VCaP (cell line): ENCODE results near the gene STAMBPL1.

Experiments
- H3K27ac ChIP-seq: fragments of 450-650 bp; 2 replicates; pipeline ENCODE4 v1.5.1; 2017
- TF ChIP-seq, protein P1 (sequence below): fragments of 450-650 bp; conservative IDR thresholded peaks from 2 replicates; pipeline ENCODE4 v1.5.1; 2017; ENCODE audit warnings: mild to moderate bottlenecking, moderate library complexity

STAMBPL1 gene

GRCh38 chr10:88903715-88904114 lies 23.7 kb downstream of the STAMBPL1 start:
- H3K27ac ChIP-seq: no peak overlapping the region
- TF ChIP-seq, protein P1, sequence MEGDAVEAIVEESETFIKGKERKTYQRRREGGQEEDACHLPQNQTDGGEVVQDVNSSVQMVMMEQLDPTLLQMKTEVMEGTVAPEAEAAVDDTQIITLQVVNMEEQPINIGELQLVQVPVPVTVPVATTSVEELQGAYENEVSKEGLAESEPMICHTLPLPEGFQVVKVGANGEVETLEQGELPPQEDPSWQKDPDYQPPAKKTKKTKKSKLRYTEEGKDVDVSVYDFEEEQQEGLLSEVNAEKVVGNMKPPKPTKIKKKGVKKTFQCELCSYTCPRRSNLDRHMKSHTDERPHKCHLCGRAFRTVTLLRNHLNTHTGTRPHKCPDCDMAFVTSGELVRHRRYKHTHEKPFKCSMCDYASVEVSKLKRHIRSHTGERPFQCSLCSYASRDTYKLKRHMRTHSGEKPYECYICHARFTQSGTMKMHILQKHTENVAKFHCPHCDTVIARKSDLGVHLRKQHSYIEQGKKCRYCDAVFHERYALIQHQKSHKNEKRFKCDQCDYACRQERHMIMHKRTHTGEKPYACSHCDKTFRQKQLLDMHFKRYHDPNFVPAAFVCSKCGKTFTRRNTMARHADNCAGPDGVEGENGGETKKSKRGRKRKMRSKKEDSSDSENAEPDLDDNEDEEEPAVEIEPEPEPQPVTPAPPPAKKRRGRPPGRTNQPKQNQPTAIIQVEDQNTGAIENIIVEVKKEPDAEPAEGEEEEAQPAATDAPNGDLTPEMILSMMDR: no peak

DNA sequence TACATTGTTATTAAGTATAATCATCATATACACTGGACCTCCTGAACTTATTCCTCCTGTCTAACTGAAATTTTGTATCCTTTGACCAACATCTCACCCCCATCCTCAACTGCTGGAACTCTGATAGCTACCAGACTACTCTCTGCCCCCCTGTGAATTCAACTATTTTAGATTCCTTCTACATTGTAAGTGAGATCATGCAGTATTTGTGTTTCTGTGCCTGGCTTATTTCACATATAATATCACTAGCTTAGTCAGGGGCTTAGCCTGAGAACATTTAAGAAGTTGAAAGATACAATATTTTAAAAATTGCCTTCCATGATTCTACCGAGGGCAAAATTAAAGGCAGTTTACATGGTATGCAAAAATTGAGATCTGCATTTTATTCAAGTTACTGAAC lies 26.9 kb downstream of the STAMBPL1 start:
- TF ChIP-seq, protein P1: no peak
- H3K27ac ChIP-seq: no peak overlapping the region

GRCh38 chr10:88908194-88908593 lies 28.1 kb downstream of the STAMBPL1 start:
- TF ChIP-seq, protein P1: no peak
- H3K27ac ChIP-seq: no peak overlapping the region

GRCh38 chr10:88911116-88911515 lies 31.1 kb downstream of the STAMBPL1 start:
- TF ChIP-seq, protein P1: no peak
- H3K27ac ChIP-seq: peak overlapping the region; percentile 88; the same call in 1 of the 2 replicates

- TF ChIP-seq, protein P1: no peak
Observed at GRCh38 chr10:88911851-88912250, 31.8 kb downstream of the STAMBPL1 start.

GRCh38 chr10:88913127-88913526 lies 33.1 kb downstream of the STAMBPL1 start:
- H3K27ac ChIP-seq: peak overlapping the region; percentile 88
- TF ChIP-seq, protein P1: no peak

More at GRCh38 chr10:88911851-88912250, 31.8 kb downstream of the STAMBPL1 start:
- H3K27ac ChIP-seq: peak overlapping the region; percentile 88

DNA sequence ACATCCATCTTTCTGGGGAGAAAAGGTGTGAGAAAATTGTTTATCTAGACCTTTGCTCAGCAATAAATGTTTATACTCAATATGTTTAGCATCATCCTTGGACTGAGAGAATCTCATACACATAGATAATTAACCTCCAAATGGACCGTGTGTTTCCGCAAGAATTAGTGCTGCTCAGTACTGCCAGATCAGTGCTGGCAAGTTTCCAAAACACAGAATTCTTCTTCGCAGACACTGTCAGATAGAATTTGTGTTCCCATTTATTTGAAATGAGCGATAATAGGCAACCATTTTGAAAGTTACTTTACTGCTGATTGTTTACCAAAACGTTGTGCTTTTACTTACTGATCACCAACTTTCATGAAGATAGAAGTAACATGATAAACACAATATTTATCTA lies 33.7 kb downstream of the STAMBPL1 start:
- peak overlapping the region; percentile 88 for H3K27ac ChIP-seq
- TF ChIP-seq, protein P1: no peak
